OCI-LY7 (cell line): ENCODE measurements around the gene TRAF3IP3.

Experiments
- EZH2phosphoT487 ChIP-seq: fragments of 200-600 bp; sonication (generic); IDR thresholded peaks from 2 replicates; pipeline ENCODE4 v1.6.1; 2018; ENCODE audit warnings: low read depth, borderline replicate concordance, mild to moderate bottlenecking, mixed run types, antibody characterized with exemption, low read length, moderate library complexity, mixed read lengths
- TF ChIP-seq, protein P1 (sequence below): fragments of 200-600 bp; sonication (generic); conservative IDR thresholded peaks from 2 replicates; pipeline ENCODE4 v1.5.1; 2014; ENCODE audit warnings: mild to moderate bottlenecking, antibody characterized with exemption, low read length, moderate library complexity, mixed read lengths

DNA sequence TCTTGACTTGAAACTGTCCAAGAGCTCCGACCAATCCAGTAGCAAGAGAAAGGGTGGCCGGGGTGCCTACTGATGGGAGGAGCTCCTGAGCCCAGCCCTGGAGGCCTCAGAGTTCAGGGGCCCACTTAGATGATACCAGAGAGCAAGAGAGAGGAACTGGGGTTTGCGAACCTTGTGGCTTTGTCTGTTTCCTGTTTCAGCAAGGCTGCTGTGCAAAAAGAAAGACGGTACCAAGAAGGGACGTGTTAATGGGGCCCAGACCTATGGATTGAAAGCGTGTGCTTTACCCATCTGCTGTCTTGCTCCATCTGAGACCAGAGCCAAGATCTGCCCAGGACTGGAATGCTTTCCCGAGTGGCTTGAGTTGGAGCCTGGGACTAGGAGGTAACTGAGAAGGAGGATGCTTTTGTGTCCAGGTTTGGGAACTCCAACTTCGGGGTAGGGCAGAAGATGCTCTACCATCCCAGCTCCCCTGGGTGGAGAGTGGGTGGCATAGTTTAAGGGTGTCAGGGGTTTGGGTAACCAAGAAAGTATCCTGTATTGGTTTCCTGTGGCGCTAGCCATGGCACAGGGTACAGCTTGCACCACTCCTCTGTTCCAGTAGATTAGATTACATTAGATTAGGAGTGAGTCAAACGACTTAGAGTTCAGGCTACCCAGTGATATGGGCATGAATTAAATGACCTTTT lies at the start of gene TRAF3IP3:
- TF ChIP-seq, protein P1, sequence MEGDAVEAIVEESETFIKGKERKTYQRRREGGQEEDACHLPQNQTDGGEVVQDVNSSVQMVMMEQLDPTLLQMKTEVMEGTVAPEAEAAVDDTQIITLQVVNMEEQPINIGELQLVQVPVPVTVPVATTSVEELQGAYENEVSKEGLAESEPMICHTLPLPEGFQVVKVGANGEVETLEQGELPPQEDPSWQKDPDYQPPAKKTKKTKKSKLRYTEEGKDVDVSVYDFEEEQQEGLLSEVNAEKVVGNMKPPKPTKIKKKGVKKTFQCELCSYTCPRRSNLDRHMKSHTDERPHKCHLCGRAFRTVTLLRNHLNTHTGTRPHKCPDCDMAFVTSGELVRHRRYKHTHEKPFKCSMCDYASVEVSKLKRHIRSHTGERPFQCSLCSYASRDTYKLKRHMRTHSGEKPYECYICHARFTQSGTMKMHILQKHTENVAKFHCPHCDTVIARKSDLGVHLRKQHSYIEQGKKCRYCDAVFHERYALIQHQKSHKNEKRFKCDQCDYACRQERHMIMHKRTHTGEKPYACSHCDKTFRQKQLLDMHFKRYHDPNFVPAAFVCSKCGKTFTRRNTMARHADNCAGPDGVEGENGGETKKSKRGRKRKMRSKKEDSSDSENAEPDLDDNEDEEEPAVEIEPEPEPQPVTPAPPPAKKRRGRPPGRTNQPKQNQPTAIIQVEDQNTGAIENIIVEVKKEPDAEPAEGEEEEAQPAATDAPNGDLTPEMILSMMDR: no peak
- no peak for TF ChIP-seq EZH2phosphoT487
